Measurements from ENCODE around the gene MMP2.

- TF ChIP-seq POLR2AphosphoS5 (IDR thresholded peaks at IDR 0.05), result no peak
- TF ChIP-seq CTCF (IDR thresholded peaks at IDR 0.05; ENCODE audit: poor library complexity, severe bottlenecking), result no peak
- no peak for TF ChIP-seq EP300 (conservative IDR thresholded peaks at IDR 0.05; ENCODE audit: poor library complexity, severe bottlenecking)
- no peak for TF ChIP-seq REST (IDR thresholded peaks at IDR 0.05; ENCODE audit: borderline replicate concordance)
- no peak for TF ChIP-seq TAF1 (IDR thresholded peaks at IDR 0.05; ENCODE audit: low read depth)
- TF ChIP-seq EZH2 (IDR thresholded peaks at IDR 0.05; ENCODE audit: borderline replicate concordance, insufficient read depth, low read length, poor library complexity, severe bottlenecking), result no peak
- TF ChIP-seq RAD21 (conservative IDR thresholded peaks at IDR 0.05), result no peak
- TF ChIP-seq MXI1 (conservative IDR thresholded peaks at IDR 0.05; ENCODE audit: poor library complexity, severe bottlenecking), result no peak
These were observed 8.2 kb downstream of the MMP2 start for GRCh38 chr16:55487048-55487803.

All from neural cell (in vitro differentiated cells).